ENCODE measurements around the gene SFI1. TPM values are rescaled to one million over a fixed set of nuclear protein-coding genes. Genes with fewer than 3 reads are reported as not detected.

The SFI1 gene
- total and polyA plus RNA-seq, 2 of the 8 experiments (the other 6 are each of a cell fraction or from before 2014, with no cell fraction given): 10.4 to 30.1 TPM

DNA sequence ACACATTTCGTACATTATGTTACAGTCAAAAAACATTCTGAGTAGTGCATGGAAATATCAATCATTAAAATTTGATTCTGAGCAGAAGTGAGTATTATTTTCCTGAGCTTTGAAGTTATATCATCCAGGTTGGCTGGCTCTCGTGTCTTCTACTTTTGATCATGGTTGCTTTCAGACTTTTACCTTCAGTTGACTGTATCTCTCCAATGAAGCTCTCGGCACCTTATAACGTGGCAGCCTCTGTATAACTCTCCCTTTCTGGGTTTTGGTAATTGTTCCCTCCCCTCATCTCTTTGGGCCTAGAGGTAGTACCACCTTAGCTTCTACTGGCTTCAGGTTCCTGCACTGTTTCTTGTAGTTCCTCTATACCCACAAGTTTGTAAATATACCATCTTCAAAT lies 12.2 kb downstream of the SFI1 start:
- Histone ChIP-seq H3K9me3 (ENCODE audit: insufficient read depth in 2 of 2, low read depth in 1 of 2, low read length in 1 of 2) (no peaks in the 10 kb centered on the region; a peak in 1 of 4 replicates), H4K20me1 (replicated peaks in 1 of 2; ENCODE audit: control insufficient read depth in 1 of 2, insufficient read depth in 2 of 2, low read length in 2 of 2) (no peaks in the 10 kb centered on the region), H3K4me3 (ENCODE audit: extremely low read depth in 1 of 4, insufficient read depth in 2 of 4, low read depth in 3 of 4, low read length in 4 of 4) (no peak overlapping the region), H3K4ac (replicated peaks; ENCODE audit: insufficient read length, low read depth, low read length) (no peak overlapping the region), H4K91ac (replicated peaks; ENCODE audit: insufficient read length, low read length) (no peak overlapping the region), H3K79me2 (ENCODE audit: control insufficient read depth in 1 of 2, insufficient read depth in 2 of 2, low read length in 2 of 2) (peaks cover 0 to 4% of the 10 kb centered on the region in 2 experiments; a peak in 1 of 4 replicates), H4K5ac (ENCODE audit: insufficient read length, low read depth, low read length) (no peak overlapping the region), H4K8ac (ENCODE audit: extremely low read depth, insufficient read depth, low read length) (no peak overlapping the region), H3K79me1 (ENCODE audit: low read depth, low read length) (no peaks in the 10 kb centered on the region), H2BK5ac (ENCODE audit: low read depth, low read length) (no peak overlapping the region), H3K9ac (replicated peaks in 1 of 4; ENCODE audit: extremely low read depth in 1 of 4, low read depth in 3 of 4, low read length in 3 of 4) (no peak overlapping the region), H3K27me3 (replicated peaks in 1 of 4; ENCODE audit: control insufficient read depth in 3 of 4, extremely low read depth in 1 of 4, insufficient read depth in 3 of 4, low read length in 3 of 4) (no peaks in the 10 kb centered on the region), H3K18ac (ENCODE audit: extremely low read depth, low read length) (no peak overlapping the region), H2BK20ac (ENCODE audit: low read length) (no peak overlapping the region), H3K23ac (ENCODE audit: insufficient read length) (no peak overlapping the region), H3K27ac (ENCODE audit: low read depth, low read length) (no peak overlapping the region), H3K56ac (replicated peaks; ENCODE audit: insufficient read length, low read depth, low read length) (no peak overlapping the region), H2BK15ac (ENCODE audit: low read length) (no peak overlapping the region), H3K4me1 (replicated peaks in 1 of 4; ENCODE audit: control insufficient read depth in 3 of 4, insufficient read depth in 4 of 4, low read length in 3 of 4) (no peaks in the 10 kb centered on the region), H2BK12ac (ENCODE audit: low read depth, low read length) (no peak overlapping the region), H2AK5ac (ENCODE audit: low read depth, low read length) (no peak overlapping the region), H3K14ac (ENCODE audit: insufficient read length) (no peak overlapping the region), H2BK120ac (replicated peaks; ENCODE audit: low read depth, low read length) (no peak overlapping the region), H3K23me2 (ENCODE audit: low read depth, low read length) (no peaks in the 10 kb centered on the region), H2AFZ (ENCODE audit: low read length) (no peak overlapping the region), H3K4me2 (ENCODE audit: insufficient read depth in 1 of 2, low read depth in 2 of 2, low read length in 2 of 2) (no peak overlapping the region), H3K36me3 (ENCODE audit: control insufficient read depth in 2 of 4, insufficient read depth in 4 of 4, low read length in 3 of 4) (no peaks in the 10 kb centered on the region; a peak in 2 of 8 replicates)
- ChIA-PET POLR2A (ENCODE audit: partially characterized antibody) (interaction anchor here (0.6 kb wide), 1 partner anchor 106 kb away, joined by 3 read pairs; no protein-coding TSS in a partner anchor), CTCF (ENCODE audit: partially characterized antibody) (no interaction called here)
- no peak for FAIRE-seq
- no peak for TF ChIP-seq BRCA1 (IDR thresholded peaks at IDR 0.05; ENCODE audit: low read depth, low read length)
- no peak for TF ChIP-seq YY1 (IDR thresholded peaks at IDR 0.05; ENCODE audit: low read depth, low read length)
- TF ChIP-seq POLR2A (IDR thresholded peaks at IDR 0.05; ENCODE audit: control extremely low read depth in 1 of 2, low read depth in 2 of 2, low read length in 2 of 2): no peak
- no peak for TF ChIP-seq HDAC2 (IDR thresholded peaks at IDR 0.05; ENCODE audit: borderline replicate concordance in 1 of 2, low read depth in 2 of 2, low read length in 2 of 2)
- TF ChIP-seq RXRA (IDR thresholded peaks at IDR 0.05; ENCODE audit: insufficient read depth, low read depth, low read length): no peak
- no peak for TF ChIP-seq SP4 (IDR thresholded peaks at IDR 0.05; ENCODE audit: low read length)
- TF ChIP-seq CHD1 (IDR thresholded peaks at IDR 0.05; ENCODE audit: low read depth, low read length): no peak
- TF ChIP-seq RFX5 (IDR thresholded peaks at IDR 0.05; ENCODE audit: borderline replicate concordance, low read depth, low read length): no peak
- no peak for TF ChIP-seq JUND (IDR thresholded peaks at IDR 0.05; ENCODE audit: low read length)
- TF ChIP-seq TAF7 (optimal IDR thresholded peaks at IDR 0.05; ENCODE audit: borderline replicate concordance, low read depth, low read length): no peak
- no peak for TF ChIP-seq SAP30 (IDR thresholded peaks at IDR 0.05; ENCODE audit: insufficient read depth, insufficient replicate concordance, low read length)
- TF ChIP-seq TAF1 (IDR thresholded peaks at IDR 0.05; ENCODE audit: low read depth, low read length): no peak
- WGBS, 2 experiments (ENCODE audit: extremely low coverage in 1 of 2, insufficient coverage in 1 of 2, insufficient read length in 1 of 2, insufficient replicate concordance in 2 of 2, low coverage in 1 of 2, low lambda C conversion rate in 2 of 2, missing lambda C conversion rate in 1 of 2): 94% methylated on average over 4 of the region's 4 CpGs; no CpG with 5 or more reads in 1 of the 2 experiments
- DNase-seq (ENCODE audit: low read depth in 1 of 2, low spot score in 2 of 2): no peak
